HG02943 (cell line): ENCODE measurements around the gene CD207.

Source experiments
- ATAC-seq: cut with Tn5 transposase; IDR thresholded peaks from one replicate; pipeline ENCODE4 v1.9.1; 2021; ENCODE audit warnings: mild to moderate bottlenecking, low read depth, moderate library complexity; ENCODE audit not compliant: unreplicated experiment

CD207 gene

GRCh38 chr2:70796262-70796661 is 39.4 kb downstream of the CD207 start:
- no peak for ATAC-seq

GRCh38 chr2:70795164-70795995 is 40.2 kb downstream of the CD207 start:
- ATAC-seq = no peak

- ATAC-seq = no peak
These were observed 42.2 kb downstream of the CD207 start for GRCh38 chr2:70793450-70793849.

- no peak for ATAC-seq
These were observed 45.3 kb downstream of the CD207 start, which contains the start of gene FIGLA for GRCh38 chr2:70790136-70790828. Gene FIGLA (minus strand): TSS chr2:70790643. CDS start chr2:70790638, 5 bp downstream.

GRCh38 chr2:70789304-70790135 is 46.1 kb downstream of the CD207 start:
- ATAC-seq = no peak

GRCh38 chr2:70785137-70785911 is 50.3 kb downstream of the CD207 start:
- ATAC-seq = no peak

GRCh38 chr2:70784320-70784719 is 51.3 kb downstream of the CD207 start:
- ATAC-seq = no peak
